Breast epithelium (tissue), 3 donors: ENCODE measurements around the gene OPN1MW3.
"Not testable (repeated sequence)": the region's sequence is repeated elsewhere in the genome, so short reads cannot be mapped to it uniquely, and the experiment has no call there.

Experiments used
- CTCF ChIP-seq, 3 donors: fragments of 450-650 bp; IDR thresholded peaks; one replicate each; pipeline ENCODE4 v1.5.1; 2016 to 2017; ENCODE audit warnings: antibody characterized with exemption in 3 of 3, mild to moderate bottlenecking in 3 of 3, moderate library complexity in 3 of 3
- POLR2A ChIP-seq: fragments of 450-650 bp; IDR thresholded peaks from one replicate; pipeline ENCODE4 v1.6.1; 2016; ENCODE audit warnings: antibody characterized with exemption, mild to moderate bottlenecking, moderate library complexity
- POLR2AphosphoS5 ChIP-seq, 3 donors: sonication (generic); formaldehyde crosslinking; IDR thresholded peaks; one replicate each; pipeline ENCODE4 v1.6.1; 2017; ENCODE audit warnings: antibody characterized with exemption in 3 of 3

- not testable (repeated sequence) for TF ChIP-seq CTCF (IDR thresholded peaks at IDR 0.05); POLR2A; POLR2AphosphoS5 (IDR thresholded peaks at IDR 0.05)
Observed at GRCh38 chrX:154231443-154231842, 25.9 kb upstream of the OPN1MW3 start.
